Thyroid gland (tissue), 4 donors: ENCODE measurements around the gene PRRC1.

ENCODE experiments used
- POLR2A ChIP-seq, 2 donors: fragments of 450-650 bp; IDR thresholded peaks; one replicate each; pipeline ENCODE4 v1.6.1; 2017; ENCODE audit warnings: antibody characterized with exemption in 2 of 2, mild to moderate bottlenecking in 2 of 2, moderate library complexity in 1 of 2
- TF ChIP-seq, protein P1 (sequence below), 6 experiments: fragments of 200-600 bp in 3 of 6; fragments of 450-650 bp in 3 of 6; sonication (generic) in 3 of 6; IDR thresholded peaks; one replicate each; pipeline ENCODE4 v1.5.1; 2016 to 2019; ENCODE audit warnings: antibody characterized with exemption in 6 of 6, mild to moderate bottlenecking in 2 of 6, inconsistent platforms in 1 of 6, moderate library complexity in 1 of 6

- TF ChIP-seq, protein P1, sequence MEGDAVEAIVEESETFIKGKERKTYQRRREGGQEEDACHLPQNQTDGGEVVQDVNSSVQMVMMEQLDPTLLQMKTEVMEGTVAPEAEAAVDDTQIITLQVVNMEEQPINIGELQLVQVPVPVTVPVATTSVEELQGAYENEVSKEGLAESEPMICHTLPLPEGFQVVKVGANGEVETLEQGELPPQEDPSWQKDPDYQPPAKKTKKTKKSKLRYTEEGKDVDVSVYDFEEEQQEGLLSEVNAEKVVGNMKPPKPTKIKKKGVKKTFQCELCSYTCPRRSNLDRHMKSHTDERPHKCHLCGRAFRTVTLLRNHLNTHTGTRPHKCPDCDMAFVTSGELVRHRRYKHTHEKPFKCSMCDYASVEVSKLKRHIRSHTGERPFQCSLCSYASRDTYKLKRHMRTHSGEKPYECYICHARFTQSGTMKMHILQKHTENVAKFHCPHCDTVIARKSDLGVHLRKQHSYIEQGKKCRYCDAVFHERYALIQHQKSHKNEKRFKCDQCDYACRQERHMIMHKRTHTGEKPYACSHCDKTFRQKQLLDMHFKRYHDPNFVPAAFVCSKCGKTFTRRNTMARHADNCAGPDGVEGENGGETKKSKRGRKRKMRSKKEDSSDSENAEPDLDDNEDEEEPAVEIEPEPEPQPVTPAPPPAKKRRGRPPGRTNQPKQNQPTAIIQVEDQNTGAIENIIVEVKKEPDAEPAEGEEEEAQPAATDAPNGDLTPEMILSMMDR (IDR thresholded peaks at IDR 0.05), result no peak
- no peak for TF ChIP-seq POLR2A (IDR thresholded peaks at IDR 0.05)
These were observed 68.2 kb downstream of the PRRC1 start for GRCh38 chr5:127585661-127586060.
